Hepatocyte (in vitro differentiated cells): ENCODE data around the gene ATP6V0B.

ENCODE experiments used
- CTCF ChIP-seq: fragments of 200-600 bp; sonication (generic); IDR thresholded peaks from 2 replicates; pipeline ENCODE4 v1.5.1; 2016; ENCODE audit warnings: antibody characterized with exemption, mild to moderate bottlenecking; ENCODE audit not compliant: poor library complexity
- EZH2phosphoT487 ChIP-seq: fragments of 200-600 bp; sonication (generic); IDR thresholded peaks from one replicate; pipeline ENCODE4 v1.6.1; 2018; ENCODE audit warnings: antibody characterized with exemption, mild to moderate bottlenecking, low read depth, moderate library complexity; ENCODE audit not compliant: unreplicated experiment, severe bottlenecking

DNA sequence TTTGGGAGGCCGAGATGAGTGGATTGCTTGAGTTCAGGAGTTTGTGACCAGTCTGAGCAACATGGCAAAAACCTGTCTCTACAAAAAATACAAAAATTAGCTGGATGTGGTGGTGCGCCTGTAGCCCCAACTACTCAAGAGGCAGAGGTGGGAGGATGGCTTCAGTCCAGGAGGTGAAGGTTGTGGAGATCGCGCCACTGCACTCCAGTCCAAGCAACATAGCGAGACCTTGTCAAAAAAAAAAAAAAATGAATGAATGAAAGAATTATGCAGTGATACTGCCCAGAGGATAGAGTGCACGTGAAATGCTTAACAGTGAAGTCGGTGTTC is 5.4 kb upstream of the ATP6V0B start:
- TF ChIP-seq CTCF (no peak), EZH2phosphoT487 (no peak)
